T-helper 1 cell treated with Interleukin-12 subunit alpha and Interleukin-12 subunit beta and Interleukin-4 antibody, amounts not matched to agents 30 ng/mL and 1 ng/mL, for 36 hours (primary cell): ENCODE data around the gene AFAP1L1. TPM values are rescaled to one million over a fixed set of nuclear protein-coding genes. Genes with fewer than 3 reads are reported as not detected.

Source experiments
- intact Hi-C: fragments of 100-400 bp; cut with micrococcal nuclease; formaldehyde crosslinking; loops from one replicate; pipeline ENCODE4 v1.15.1; 2024
- total RNA-seq: library from RNA; stranded (reverse); gene quantifications from 2 replicates; pipeline ENCODE4 v1.2.3, GENCODE V29; 2022

Gene AFAP1L1
- total RNA-seq, 1 donor from 2014 or later = not detected

DNA sequence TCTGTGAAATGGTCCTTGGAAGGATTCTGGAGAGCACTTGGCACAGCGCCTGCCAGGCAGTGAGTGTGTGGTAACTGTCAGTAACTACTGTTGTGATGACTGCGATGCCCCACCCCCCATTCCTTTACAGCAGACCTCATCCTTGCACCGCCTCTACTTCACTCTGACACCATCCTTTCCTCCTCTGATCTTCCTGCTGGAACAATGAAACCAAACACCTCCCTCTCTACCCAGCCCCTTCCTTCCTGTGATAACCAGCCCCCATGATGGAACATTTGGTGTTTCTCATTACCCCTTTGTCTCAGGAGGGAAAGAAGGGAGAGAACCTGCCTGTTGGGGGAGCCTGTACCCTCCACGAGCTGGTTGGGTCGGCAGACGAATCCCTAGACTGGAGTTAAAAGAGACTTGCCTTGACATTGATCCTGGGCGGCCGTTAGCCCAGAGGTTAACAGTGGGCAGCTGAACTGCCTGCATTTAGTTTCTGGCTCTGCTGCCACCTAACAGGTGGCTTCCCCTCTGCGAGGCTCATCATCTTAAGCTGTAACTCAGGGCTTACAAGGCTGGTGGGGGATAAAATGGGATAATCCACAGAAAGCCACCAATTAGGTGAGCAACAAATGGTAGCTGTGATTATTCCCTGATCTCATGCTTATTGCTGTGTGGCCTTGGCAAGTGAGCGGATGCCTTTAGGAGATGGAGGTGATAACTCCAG is 39.4 kb downstream of the AFAP1L1 start:
- intact Hi-C loops = no loop called here

GRCh38 chr5:149313151-149313841 is 41.6 kb downstream of the AFAP1L1 start:
- intact Hi-C loops = no loop called here

DNA sequence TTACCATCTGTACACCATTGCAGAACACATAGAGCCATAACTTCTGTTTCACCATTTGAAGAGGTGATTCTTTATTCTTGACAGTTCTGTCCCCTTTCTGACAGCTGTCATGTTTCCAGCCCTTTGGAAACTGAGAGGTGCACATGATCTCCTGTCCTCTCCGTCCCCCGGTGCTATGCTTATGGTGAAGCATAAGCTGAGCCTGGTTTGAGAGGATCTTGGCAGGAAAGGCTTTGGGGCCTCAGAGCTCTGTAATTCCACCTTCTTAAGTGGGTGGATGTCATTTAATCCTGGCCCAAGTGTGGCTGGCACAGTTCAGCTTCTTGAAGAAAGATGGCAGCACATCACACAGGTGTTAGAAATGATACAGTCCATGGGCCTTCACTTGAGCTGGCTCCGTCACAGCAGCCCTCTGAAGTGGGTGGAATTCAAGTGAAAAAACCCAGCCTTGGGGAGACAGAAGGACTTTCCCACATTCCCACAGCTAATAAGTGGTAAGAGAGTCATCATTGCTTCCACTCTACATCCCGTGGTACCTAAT is 43.0 kb downstream of the AFAP1L1 start:
- intact Hi-C loops = no loop called here

DNA sequence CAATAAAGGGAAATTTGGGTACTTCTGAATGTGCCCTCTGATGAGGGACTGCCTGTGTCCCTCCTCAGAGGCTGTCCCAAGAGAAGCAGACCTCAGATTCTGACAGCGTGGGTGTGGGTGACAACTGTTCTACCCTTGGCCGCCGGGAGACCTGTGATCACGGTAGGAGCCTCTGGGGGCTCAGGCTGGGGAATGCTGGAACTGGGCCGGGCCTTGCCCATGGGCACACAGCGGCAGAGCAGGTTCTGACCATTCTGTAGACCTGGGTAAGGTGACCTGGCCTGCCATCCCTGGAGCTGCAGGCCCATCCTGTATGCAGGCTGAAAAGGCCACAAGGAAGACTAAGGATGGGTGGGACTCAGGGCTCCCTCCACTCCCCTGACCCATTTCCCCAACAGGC is 44.1 kb downstream of the AFAP1L1 start:
- intact Hi-C loops = no loop called here

- intact Hi-C loops = loop anchor here (1.0 kb wide), 6 partner anchors 28 to 247 kb away; partner anchors contain the start of gene GRPEL2
Observed at GRCh38 chr5:149317281-149318048, 45.8 kb downstream of the AFAP1L1 start.

- intact Hi-C loops = no loop called here
Observed at GRCh38 chr5:149319174-149319573, 47.5 kb downstream of the AFAP1L1 start.

- intact Hi-C loops = no loop called here
Observed at GRCh38 chr5:149320791-149321330, 49.2 kb downstream of the AFAP1L1 start.

- intact Hi-C loops = no loop called here
Observed at GRCh38 chr5:149322518-149322917, 50.9 kb downstream of the AFAP1L1 start.

GRCh38 chr5:149323210-149323609 is 51.6 kb downstream of the AFAP1L1 start:
- intact Hi-C loops = no loop called here

- intact Hi-C loops = no loop called here
Observed at GRCh38 chr5:149323621-149324205, 52.1 kb downstream of the AFAP1L1 start.

DNA sequence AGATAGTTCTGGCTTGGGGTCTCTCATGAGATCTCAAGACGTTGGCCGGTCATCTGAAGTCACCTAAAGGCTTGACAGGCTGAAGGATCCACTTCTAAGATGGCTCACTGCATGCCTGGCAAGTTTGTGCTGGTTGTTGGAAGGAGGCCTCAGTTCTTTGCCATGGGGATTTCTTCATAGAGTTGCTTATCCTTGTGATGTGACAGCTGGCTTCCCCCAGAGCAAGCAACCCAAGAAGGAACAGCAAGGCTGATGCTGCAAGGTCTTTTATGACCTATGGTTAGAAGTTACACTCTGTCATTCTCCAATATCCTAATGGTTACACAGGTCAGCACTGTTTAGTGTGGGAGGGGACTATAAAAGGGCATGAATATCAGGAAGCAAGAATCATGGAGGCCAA is 53.0 kb downstream of the AFAP1L1 start:
- intact Hi-C loops = no loop called here

GRCh38 chr5:149325166-149325735 is 53.6 kb downstream of the AFAP1L1 start:
- intact Hi-C loops = no loop called here

GRCh38 chr5:149325894-149326293 is 54.2 kb downstream of the AFAP1L1 start:
- intact Hi-C loops = no loop called here

DNA sequence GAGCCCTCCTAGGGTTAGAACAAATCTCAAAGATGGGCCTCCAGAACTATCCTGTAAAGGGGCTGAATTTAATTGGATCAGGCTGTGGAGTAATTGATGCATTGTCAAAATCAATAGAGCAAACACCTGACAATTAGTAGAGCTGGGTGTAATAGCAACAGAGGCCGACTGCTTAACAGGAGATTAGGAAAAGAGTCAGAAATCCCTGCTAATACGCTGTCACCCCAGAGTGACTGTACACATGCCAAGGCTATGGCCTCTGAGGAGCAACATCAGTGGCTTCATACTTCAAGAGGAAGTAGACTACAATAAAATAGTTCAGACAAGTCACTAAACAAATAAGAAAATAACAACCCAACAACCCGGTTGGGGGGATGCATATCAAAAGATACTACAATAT is 55.0 kb downstream of the AFAP1L1 start:
- intact Hi-C loops = no loop called here

DNA sequence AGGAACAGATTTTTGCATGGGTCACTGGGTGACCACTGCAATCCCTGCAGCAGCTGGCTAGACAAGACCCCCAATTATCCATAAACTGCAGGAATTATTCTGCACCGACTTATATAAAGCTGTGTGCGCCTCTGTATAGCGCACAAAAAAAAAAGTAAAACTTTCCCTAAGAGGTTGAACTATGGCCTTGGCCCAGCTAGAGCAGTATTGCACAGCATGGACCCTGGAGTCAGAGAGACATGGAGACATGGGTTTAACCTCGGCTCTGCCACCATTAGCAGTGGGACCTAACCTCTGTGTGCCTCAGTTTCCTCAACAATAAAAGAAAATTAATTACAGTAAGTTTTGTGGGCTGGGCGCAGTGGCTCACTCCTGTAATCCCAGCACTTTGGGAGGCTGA is 56.5 kb downstream of the AFAP1L1 start:
- intact Hi-C loops = no loop called here

GRCh38 chr5:149333711-149334443 is 62.2 kb downstream of the AFAP1L1 start:
- intact Hi-C loops = no loop called here

DNA sequence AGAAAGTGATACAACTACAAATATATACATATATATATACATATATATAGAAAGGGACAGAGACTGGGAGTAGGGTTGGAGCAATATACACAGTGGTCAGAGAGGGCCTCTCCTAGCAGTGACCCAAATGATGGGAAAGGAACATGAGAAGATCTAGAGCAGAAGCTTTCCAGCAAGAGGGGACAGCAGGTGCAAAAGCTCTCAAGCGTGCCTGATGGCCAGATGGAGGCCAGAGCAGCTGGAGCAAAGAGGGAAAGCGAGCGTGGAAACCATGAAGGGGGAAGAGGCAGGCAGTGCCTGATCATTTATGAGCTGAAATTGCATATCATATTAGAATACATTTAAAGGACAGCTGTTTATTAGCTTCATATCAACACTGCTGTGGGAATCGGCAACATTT is 66.1 kb downstream of the AFAP1L1 start:
- intact Hi-C loops = no loop called here

DNA sequence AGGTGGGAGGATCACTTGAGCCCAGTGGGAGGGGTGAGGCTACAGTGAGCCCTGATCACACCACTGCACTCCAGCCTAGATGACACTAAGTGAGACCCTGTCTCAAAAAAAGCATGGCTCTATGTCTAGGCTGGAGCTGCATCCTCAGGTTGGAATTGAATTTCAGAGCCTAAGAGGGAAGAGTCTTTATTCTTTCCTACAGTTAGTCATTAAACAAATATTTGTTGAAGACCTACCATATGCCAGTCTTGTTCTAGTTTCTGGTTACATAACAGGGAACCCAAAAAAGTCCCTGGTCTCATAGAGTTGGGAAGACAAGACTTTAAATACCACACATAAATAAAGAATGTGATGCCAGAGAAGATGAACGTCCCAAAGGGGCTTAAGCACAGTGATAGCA is 66.7 kb downstream of the AFAP1L1 start:
- intact Hi-C loops = no loop called here

- intact Hi-C loops = loop anchor here (10.0 kb wide), 1 partner anchor 1744 kb away; the partner anchor contains the start of gene TNIP1
Observed at GRCh38 chr5:149340920-149341319, 69.3 kb downstream of the AFAP1L1 start.

GRCh38 chr5:149341876-149342275 is 70.2 kb downstream of the AFAP1L1 start:
- intact Hi-C loops = loop anchor here (10.0 kb wide), 1 partner anchor 1743 kb away; the partner anchor contains the start of gene TNIP1
